Right lobe of liver (tissue), 6 donors: ENCODE data around the gene SIN3B. TPM values are rescaled to one million over a fixed set of nuclear protein-coding genes. Genes with fewer than 3 reads are reported as not detected.

ENCODE experiments used
- ATAC-seq, 4 donors: fragments of 200-7000 bp; cut with Tn5 transposase; one replicate each; pipeline ENCODE4 v1.9.1; 2020; ENCODE audit warnings: mild to moderate bottlenecking in 4 of 4, moderate library complexity in 4 of 4
- DNase-seq, 3 donors: peaks; one replicate each; pipeline ENCODE4 v3.0.0-alpha.2; 2020
- H3K27ac ChIP-seq, 3 donors: fragments of 200-600 bp; one replicate each; pipeline ENCODE4 v1.8.0; 2022
- H3K27me3 ChIP-seq, 2 donors: fragments of 200-600 bp; one replicate each; pipeline ENCODE4 v1.8.0; 2022
- H3K36me3 ChIP-seq, 4 donors: fragments of 200-600 bp; sonication (generic) in 1 of 4; one replicate each; pipeline versions ENCODE4 v1.5.1 to v1.8.0; 2017 to 2022; ENCODE audit warnings: control low read depth in 1 of 4
- H3K4me1 ChIP-seq, 4 donors: fragments of 200-600 bp; sonication (generic) in 1 of 4; one replicate each; pipeline versions ENCODE4 v1.5.1 to v1.8.0; 2017 to 2022; ENCODE audit warnings: control low read depth in 1 of 4
- H3K4me3 ChIP-seq, 3 donors: fragments of 200-600 bp; one replicate each; pipeline ENCODE4 v1.8.0; 2022
- H3K9me3 ChIP-seq, 4 donors: fragments of 200-600 bp; sonication (generic) in 1 of 4; one replicate each; pipeline versions ENCODE4 v1.5.1 to v1.8.0; 2017 to 2022; ENCODE audit warnings: control low read depth in 1 of 4
- POLR2A ChIP-seq: fragments of 450-650 bp; IDR thresholded peaks from one replicate; pipeline ENCODE4 v1.6.1; 2017; ENCODE audit warnings: antibody characterized with exemption, mild to moderate bottlenecking
- WGBS: methylation state at CpG from one replicate; pipeline ENCODE4 v1.1.6; 2018; ENCODE audit warnings: low coverage, low lambda C conversion rate; ENCODE audit not compliant: insufficient coverage; ENCODE audit errors: missing lambda C conversion rate; 5-methylcytosine and 5-hydroxymethylcytosine counted together
- intact Hi-C, 2 donors: fragments of 100-400 bp; cut with DNase I; formaldehyde crosslinking; loops; one replicate each; pipeline versions ENCODE4 v1.11.2 to v1.14.1; 2022
- total RNA-seq, 6 experiments: library from RNA; depleted of rRNA in 2 of 6; stranded (reverse); fragments of >200 nt in 2 of 6; fragmentation: NEBNext Ultra II Directional in 3 of 6; extraction: Animal tissue kit (Norgen Biotek cat#: 25700) in 3 of 6; gene quantifications; one replicate each; pipeline versions ENCODE4 v1.1.0 to v1.2.4, GENCODE V29; 2016 to 2023
- TF ChIP-seq, protein P1 (sequence below), 4 donors: fragments of 200-600 bp in 3 of 4; fragments of 450-650 bp in 1 of 4; IDR thresholded peaks; one replicate each; pipeline versions ENCODE4 v1.5.1 to v1.8.0; 2016 to 2022; ENCODE audit warnings: antibody characterized with exemption in 4 of 4, mild to moderate bottlenecking in 2 of 4
- donor health status: DM: no; HTN: yes; CAD: no.
- donor health status: DM: no; HTN: no; CAD: no.
- donor health status: DM: no; HTN: no; CAD: no.
- donor health status: DM: no; HTN: yes; CAD: no.
- donor health status: DM: no; HTN: yes; CAD: no.

The SIN3B gene
- total RNA-seq, 6 experiments from 2014 or later, result 10.6 to 20.9 (median 13.6) TPM

- 53% methylated on average over 6 of the region's 7 CpGs for WGBS
- intact Hi-C loops, result no loop called here
- ATAC-seq, result no peak
These were observed 8.1 kb upstream of the SIN3B start for GRCh38 chr19:16821081-16821480.

DNA sequence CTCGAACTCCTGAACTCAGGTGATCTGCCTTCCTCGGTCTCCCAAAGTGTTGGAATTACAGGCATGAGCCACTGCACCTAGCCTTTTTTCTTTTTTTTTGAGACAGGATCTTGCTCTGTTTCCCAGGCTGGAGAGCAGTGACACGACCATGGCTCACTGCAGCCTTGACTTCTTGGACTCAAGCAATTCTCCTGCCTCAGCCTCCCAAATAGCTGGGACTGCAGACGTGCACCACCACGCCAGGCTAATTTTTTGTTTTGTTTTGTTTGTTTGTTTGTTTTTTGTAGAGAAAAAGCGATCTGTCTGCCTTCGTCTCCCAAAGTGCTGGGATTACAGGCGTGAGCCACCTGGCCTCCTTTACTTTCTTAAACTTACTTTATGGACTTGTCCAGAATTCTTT lies 6.5 kb upstream of the SIN3B start:
- intact Hi-C loops, result no loop called here
- WGBS, result 77% methylated on average over 6 of the region's 8 CpGs
- TF ChIP-seq, protein P1, sequence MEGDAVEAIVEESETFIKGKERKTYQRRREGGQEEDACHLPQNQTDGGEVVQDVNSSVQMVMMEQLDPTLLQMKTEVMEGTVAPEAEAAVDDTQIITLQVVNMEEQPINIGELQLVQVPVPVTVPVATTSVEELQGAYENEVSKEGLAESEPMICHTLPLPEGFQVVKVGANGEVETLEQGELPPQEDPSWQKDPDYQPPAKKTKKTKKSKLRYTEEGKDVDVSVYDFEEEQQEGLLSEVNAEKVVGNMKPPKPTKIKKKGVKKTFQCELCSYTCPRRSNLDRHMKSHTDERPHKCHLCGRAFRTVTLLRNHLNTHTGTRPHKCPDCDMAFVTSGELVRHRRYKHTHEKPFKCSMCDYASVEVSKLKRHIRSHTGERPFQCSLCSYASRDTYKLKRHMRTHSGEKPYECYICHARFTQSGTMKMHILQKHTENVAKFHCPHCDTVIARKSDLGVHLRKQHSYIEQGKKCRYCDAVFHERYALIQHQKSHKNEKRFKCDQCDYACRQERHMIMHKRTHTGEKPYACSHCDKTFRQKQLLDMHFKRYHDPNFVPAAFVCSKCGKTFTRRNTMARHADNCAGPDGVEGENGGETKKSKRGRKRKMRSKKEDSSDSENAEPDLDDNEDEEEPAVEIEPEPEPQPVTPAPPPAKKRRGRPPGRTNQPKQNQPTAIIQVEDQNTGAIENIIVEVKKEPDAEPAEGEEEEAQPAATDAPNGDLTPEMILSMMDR (IDR thresholded peaks at IDR 0.05), result no peak
- TF ChIP-seq POLR2A, result no peak
- ATAC-seq (no peak), DNase-seq (no peak)
- H3K27ac ChIP-seq, result no peak overlapping the region
- H3K27me3 ChIP-seq, result no peaks in the 10 kb centered on the region
- no peaks in the 10 kb centered on the region for H3K9me3 ChIP-seq
- no peaks in the 10 kb centered on the region for H3K36me3 ChIP-seq
- peaks cover 0 to 7% (median 0%) of the 10 kb centered on the region in 4 donors for H3K4me1 ChIP-seq
- H3K4me3 ChIP-seq, result no peak overlapping the region

More at GRCh38 chr19:16821081-16821480, 8.1 kb upstream of the SIN3B start:
- TF ChIP-seq, protein P1 (IDR thresholded peaks at IDR 0.05), result no peak
- no peak for TF ChIP-seq POLR2A
- H3K4me1 ChIP-seq, result peaks cover 0 to 7% (median 0%) of the 10 kb centered on the region in 4 donors
- no peaks in the 10 kb centered on the region for H3K36me3 ChIP-seq
- H3K4me3 ChIP-seq, result no peak overlapping the region
- H3K27ac ChIP-seq, result no peak overlapping the region
- no peaks in the 10 kb centered on the region for H3K9me3 ChIP-seq
- DNase-seq, result no peak
- no peaks in the 10 kb centered on the region for H3K27me3 ChIP-seq

DNA sequence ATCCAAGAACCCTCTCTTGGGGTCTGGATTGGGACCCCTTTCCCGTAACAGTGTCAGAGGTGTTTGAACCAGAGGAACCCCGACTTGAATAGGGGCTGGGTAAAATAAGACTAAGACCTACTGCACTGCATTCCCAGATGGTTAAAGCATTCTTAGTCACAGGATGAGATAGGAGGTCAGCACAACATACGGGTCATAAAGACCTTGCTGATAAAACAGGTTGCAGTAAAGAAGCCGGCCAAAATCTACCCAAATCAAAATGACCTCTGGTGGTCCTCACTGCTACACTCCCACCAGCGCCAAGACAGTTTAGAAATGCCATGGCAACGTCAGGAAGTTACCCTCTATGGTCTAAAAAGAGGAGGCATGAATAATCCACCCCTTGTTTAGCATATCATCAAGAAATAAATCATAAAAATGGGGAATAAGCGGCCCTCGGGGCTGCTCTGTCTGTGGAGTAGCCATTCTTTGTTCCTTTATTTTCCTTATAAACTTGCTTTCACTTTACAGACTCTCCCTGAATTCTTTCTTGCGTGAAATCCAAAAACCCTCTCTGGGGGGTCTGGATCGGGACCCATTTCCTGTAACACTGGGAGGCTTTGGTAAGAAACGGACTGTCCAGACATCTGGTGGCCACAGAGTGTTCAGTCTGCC lies 4.4 kb upstream of the SIN3B start:
- Histone ChIP-seq H3K4me3 (no peak overlapping the region), H3K27ac (peak overlapping the region in 1 of 3 donors; percentile 10), H3K4me1 (peaks cover 0 to 8% (median 0%) of the 10 kb centered on the region in 4 donors), H3K9me3 (no peaks in the 10 kb centered on the region), H3K36me3 (no peaks in the 10 kb centered on the region), H3K27me3 (no peaks in the 10 kb centered on the region)
- no peak for ATAC-seq
- intact Hi-C loops, result no loop called here
- WGBS, result 26% methylated on average over 11 of the region's 11 CpGs
- TF ChIP-seq, protein P1 (IDR thresholded peaks at IDR 0.05), result no peak
- TF ChIP-seq POLR2A, result no peak
- no peak for DNase-seq

DNA sequence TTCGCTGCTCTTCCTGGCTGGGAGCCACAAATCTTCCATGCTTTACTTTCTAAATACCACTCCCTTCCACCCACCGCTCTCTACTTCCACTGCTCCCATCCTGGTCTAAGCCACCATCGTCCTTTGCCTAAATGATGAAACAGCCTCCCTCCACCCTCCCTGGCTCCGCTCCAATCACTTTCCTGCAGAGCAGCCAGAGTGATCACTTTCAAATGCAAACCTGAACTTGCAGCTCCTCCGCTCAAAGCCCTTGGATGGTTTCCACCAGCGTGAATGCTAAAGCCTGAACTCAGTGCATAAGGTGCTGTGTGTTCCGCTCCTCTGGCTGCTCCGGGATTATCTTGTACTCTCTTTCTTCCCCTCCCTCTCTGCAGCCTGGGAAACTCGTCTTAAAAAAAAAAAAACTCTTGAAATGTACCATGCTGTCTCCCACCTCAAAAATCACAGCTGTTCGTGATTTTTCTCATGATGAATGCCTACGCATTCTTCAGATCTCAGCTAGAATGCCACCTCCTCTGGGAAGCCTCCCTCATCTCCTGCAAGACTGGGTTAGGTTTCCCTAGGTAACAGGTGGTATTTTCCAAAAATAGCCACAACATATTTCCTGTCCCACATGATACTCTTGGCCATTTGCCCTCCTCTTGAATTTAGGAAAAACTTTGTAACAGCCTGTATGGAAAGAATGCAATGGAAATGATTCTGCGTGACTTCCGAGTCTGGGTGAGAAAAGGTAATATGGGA lies 3.7 kb upstream of the SIN3B start:
- H3K36me3 ChIP-seq, result no peaks in the 10 kb centered on the region
- DNase-seq (peak in 2 of 3 donors; percentile 32 to 58), ATAC-seq (peak; percentile 44 to 52 (median 50))
- peaks cover 0 to 11% (median 0%) of the 10 kb centered on the region in 4 donors for H3K4me1 ChIP-seq
- intact Hi-C loops, result no loop called here
- no peaks in the 10 kb centered on the region for H3K9me3 ChIP-seq
- no peak for TF ChIP-seq POLR2A
- TF ChIP-seq, protein P1 (IDR thresholded peaks at IDR 0.05), result no peak
- H3K27me3 ChIP-seq, result no peaks in the 10 kb centered on the region
- H3K27ac ChIP-seq, result peak overlapping the region in 1 of 3 donors; percentile 10
- 24% methylated on average over 13 of the region's 13 CpGs for WGBS
- H3K4me3 ChIP-seq, result no peak overlapping the region
